PFSK-1 (cell line): ENCODE data around the gene TTC39C.

ENCODE experiments used
- POLR2AphosphoS5 ChIP-seq: IDR thresholded peaks from 2 replicates; pipeline ENCODE4 v1.6.1; 2012; ENCODE audit warnings: low read depth, mild to moderate bottlenecking, control low read depth, low read length, moderate library complexity
- SIN3A ChIP-seq: IDR thresholded peaks from 2 replicates; pipeline ENCODE4 v1.6.1; 2012; ENCODE audit warnings: mild to moderate bottlenecking, low read length, moderate library complexity, borderline replicate concordance; ENCODE audit not compliant: insufficient read depth
- TAF1 ChIP-seq: IDR thresholded peaks from 2 replicates; pipeline ENCODE4 v1.6.1; 2012; ENCODE audit warnings: low read length, control low read depth, borderline replicate concordance; ENCODE audit not compliant: insufficient read depth
- TF ChIP-seq, protein P1 (sequence below), 2 experiments: IDR thresholded peaks; 2 replicates each; pipeline versions ENCODE4 v1.6.1 to v1.8.0; 2011 to 2012; ENCODE audit warnings: low read depth in 2 of 2, low read length in 2 of 2, control low read depth in 1 of 2, inconsistent platforms in 1 of 2, mild to moderate bottlenecking in 1 of 2, moderate library complexity in 1 of 2; ENCODE audit not compliant: insufficient read depth in 1 of 2

DNA sequence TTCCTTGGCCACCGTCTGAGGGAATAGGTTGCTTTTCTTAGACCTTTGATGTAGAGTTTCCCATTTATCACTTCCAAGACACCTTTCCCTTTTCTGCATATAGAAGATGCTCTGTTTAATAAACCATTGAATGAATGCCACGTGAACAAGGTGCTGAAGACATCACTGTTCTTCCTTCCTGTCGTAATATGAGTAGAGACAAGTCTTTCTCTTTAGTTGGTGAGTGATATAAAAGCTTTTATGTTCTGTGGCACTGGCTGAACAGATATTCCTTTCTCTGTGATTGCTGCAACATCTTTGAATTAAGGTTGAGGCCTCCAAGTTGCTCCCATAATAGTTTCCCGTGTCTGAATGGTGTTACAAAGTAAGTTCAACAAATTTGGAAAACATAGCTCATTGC is 38.7 kb downstream of the TTC39C start:
- no peak for TF ChIP-seq POLR2AphosphoS5
- no peak for TF ChIP-seq SIN3A
- no peak for TF ChIP-seq TAF1
- TF ChIP-seq, protein P1, sequence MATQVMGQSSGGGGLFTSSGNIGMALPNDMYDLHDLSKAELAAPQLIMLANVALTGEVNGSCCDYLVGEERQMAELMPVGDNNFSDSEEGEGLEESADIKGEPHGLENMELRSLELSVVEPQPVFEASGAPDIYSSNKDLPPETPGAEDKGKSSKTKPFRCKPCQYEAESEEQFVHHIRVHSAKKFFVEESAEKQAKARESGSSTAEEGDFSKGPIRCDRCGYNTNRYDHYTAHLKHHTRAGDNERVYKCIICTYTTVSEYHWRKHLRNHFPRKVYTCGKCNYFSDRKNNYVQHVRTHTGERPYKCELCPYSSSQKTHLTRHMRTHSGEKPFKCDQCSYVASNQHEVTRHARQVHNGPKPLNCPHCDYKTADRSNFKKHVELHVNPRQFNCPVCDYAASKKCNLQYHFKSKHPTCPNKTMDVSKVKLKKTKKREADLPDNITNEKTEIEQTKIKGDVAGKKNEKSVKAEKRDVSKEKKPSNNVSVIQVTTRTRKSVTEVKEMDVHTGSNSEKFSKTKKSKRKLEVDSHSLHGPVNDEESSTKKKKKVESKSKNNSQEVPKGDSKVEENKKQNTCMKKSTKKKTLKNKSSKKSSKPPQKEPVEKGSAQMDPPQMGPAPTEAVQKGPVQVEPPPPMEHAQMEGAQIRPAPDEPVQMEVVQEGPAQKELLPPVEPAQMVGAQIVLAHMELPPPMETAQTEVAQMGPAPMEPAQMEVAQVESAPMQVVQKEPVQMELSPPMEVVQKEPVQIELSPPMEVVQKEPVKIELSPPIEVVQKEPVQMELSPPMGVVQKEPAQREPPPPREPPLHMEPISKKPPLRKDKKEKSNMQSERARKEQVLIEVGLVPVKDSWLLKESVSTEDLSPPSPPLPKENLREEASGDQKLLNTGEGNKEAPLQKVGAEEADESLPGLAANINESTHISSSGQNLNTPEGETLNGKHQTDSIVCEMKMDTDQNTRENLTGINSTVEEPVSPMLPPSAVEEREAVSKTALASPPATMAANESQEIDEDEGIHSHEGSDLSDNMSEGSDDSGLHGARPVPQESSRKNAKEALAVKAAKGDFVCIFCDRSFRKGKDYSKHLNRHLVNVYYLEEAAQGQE (IDR thresholded peaks at IDR 0.05; ENCODE audit: insufficient read depth in 1 of 2, low read depth in 2 of 2, low read length in 2 of 2) = no peak
